ENCODE results near the gene TAS2R19. TPM values are rescaled to one million over a fixed set of nuclear protein-coding genes. Genes with fewer than 3 reads are reported as not detected.

Gene TAS2R19
- total and polyA plus RNA-seq, 2 experiments from 2014 or later: 3.5 TPM; not detected in 1

GRCh38 chr12:10989107-10989506 is 33.3 kb downstream of the TAS2R19 start:
- no peak for TF ChIP-seq CTCF (IDR thresholded peaks at IDR 0.05; ENCODE audit: low read depth, low read length)
- no peaks in the 10 kb centered on the region for H3K9me3 ChIP-seq (ENCODE audit: low read depth)
- H3K36me3 ChIP-seq: no peaks in the 10 kb centered on the region
- no peak overlapping the region for H3K4me3 ChIP-seq
- H3K27me3 ChIP-seq: no peaks in the 10 kb centered on the region
- DNase-seq (ENCODE audit: low read depth in 1 of 2, low spot score in 1 of 2): no peak
- no peaks in the 10 kb centered on the region for H3K4me1 ChIP-seq (ENCODE audit: low read depth)
- no peak overlapping the region for H3K27ac ChIP-seq

- Histone ChIP-seq H3K27me3 (no peaks in the 10 kb centered on the region), H3K27ac (no peak within 1 kb of the TSS), H3K9me3 (ENCODE audit: low read depth) (no peaks in the 10 kb centered on the region), H3K4me1 (ENCODE audit: low read depth) (no peaks in the 10 kb centered on the region), H3K4me3 (no peak within 1 kb of the TSS), H3K36me3 (no peaks in the 10 kb centered on the region)
- DNase-seq (ENCODE audit: low read depth in 1 of 2, low spot score in 1 of 2): no peak
- TF ChIP-seq CTCF (IDR thresholded peaks at IDR 0.05; ENCODE audit: low read depth, low read length): no peak
These were observed 35.6 kb downstream of the TAS2R19 start, which contains the start of gene TAS2R50 for GRCh38 chr12:10986812-10987211. TAS2R50 (minus strand) TSS chr12:10986912; CDS start chr12:10986860, 52 bp downstream.

- Histone ChIP-seq H3K4me1 (ENCODE audit: low read depth) (no peaks in the 10 kb centered on the region), H3K27ac (no peak overlapping the region), H3K27me3 (no peaks in the 10 kb centered on the region), H3K9me3 (ENCODE audit: low read depth) (no peaks in the 10 kb centered on the region), H3K36me3 (no peaks in the 10 kb centered on the region), H3K4me3 (no peak overlapping the region)
- TF ChIP-seq CTCF (IDR thresholded peaks at IDR 0.05; ENCODE audit: low read depth, low read length): no peak
- no peak for DNase-seq (ENCODE audit: low read depth in 1 of 2, low spot score in 1 of 2)
These were observed 40.2 kb downstream of the TAS2R19 start for GRCh38 chr12:10982244-10982643.

- no peak for TF ChIP-seq CTCF (IDR thresholded peaks at IDR 0.05; ENCODE audit: low read depth, low read length)
- H3K27ac ChIP-seq: no peak overlapping the region
- no peak overlapping the region for H3K4me3 ChIP-seq
- no peaks in the 10 kb centered on the region for H3K36me3 ChIP-seq
- no peaks in the 10 kb centered on the region for H3K27me3 ChIP-seq
- no peak for DNase-seq (ENCODE audit: low read depth in 1 of 2, low spot score in 1 of 2)
- H3K4me1 ChIP-seq (ENCODE audit: low read depth): no peaks in the 10 kb centered on the region
- no peaks in the 10 kb centered on the region for H3K9me3 ChIP-seq (ENCODE audit: low read depth)
These were observed 47.5 kb downstream of the TAS2R19 start for GRCh38 chr12:10974965-10975364.

Other genes with a start within 250 kb of the TAS2R19 start
- gene TAS2R7, start 220.0 kb downstream of the TAS2R19 start, total RNA-seq: not detected in 2 replicates
- not detected in 2 replicates for gene TAS2R7, start 220.0 kb downstream of the TAS2R19 start, polyA plus RNA-seq
- 0.45 TPM in 1 of 2 replicates, not detected in the other for gene TAS2R8, start 215.3 kb downstream of the TAS2R19 start, total RNA-seq
- not detected in 2 replicates for gene TAS2R8, start 215.3 kb downstream of the TAS2R19 start, polyA plus RNA-seq
- gene TAS2R9, start 212.5 kb downstream of the TAS2R19 start, total RNA-seq: 0.21 and 1.8 TPM in 2 replicates
- gene TAS2R9, start 212.5 kb downstream of the TAS2R19 start, polyA plus RNA-seq: not detected in 2 replicates
- gene TAS2R10, start 196.3 kb downstream of the TAS2R19 start, total RNA-seq: 1.2 and 1.9 TPM in 2 replicates
- 0.72 and 1.1 TPM in 2 replicates for gene TAS2R10, start 196.3 kb downstream of the TAS2R19 start, polyA plus RNA-seq
- 0.67 and 8.8 TPM in 2 replicates for gene PRR4, start 173.1 kb downstream of the TAS2R19 start, total RNA-seq
- gene PRR4, start 173.1 kb downstream of the TAS2R19 start, polyA plus RNA-seq: 5.3 and 7.1 TPM in 2 replicates
- 30.2 and 35.0 TPM in 2 replicates for gene PRH1, start 138.4 kb downstream of the TAS2R19 start, total RNA-seq
- 35.3 and 38.6 TPM in 2 replicates for gene PRH1, start 138.4 kb downstream of the TAS2R19 start, polyA plus RNA-seq
- 0.11 and 0.69 TPM in 2 replicates for gene TAS2R13, start 113.1 kb downstream of the TAS2R19 start, total RNA-seq
- not detected in 2 replicates for gene TAS2R13, start 113.1 kb downstream of the TAS2R19 start, polyA plus RNA-seq
- not detected in 2 replicates for gene PRH2, start 93.4 kb downstream of the TAS2R19 start, total RNA-seq
- 0.43 and 2.1 TPM in 2 replicates for gene PRH2, start 93.4 kb downstream of the TAS2R19 start, polyA plus RNA-seq
- gene TAS2R14, start 83.4 kb downstream of the TAS2R19 start, total RNA-seq: 1.2 and 3.2 TPM in 2 replicates
- 1.0 and 3.0 TPM in 2 replicates for gene TAS2R14, start 83.4 kb downstream of the TAS2R19 start, polyA plus RNA-seq
- gene TAS2R50, start 35.7 kb downstream of the TAS2R19 start, total RNA-seq: 1.1 and 1.9 TPM in 2 replicates
- gene TAS2R50, start 35.7 kb downstream of the TAS2R19 start, polyA plus RNA-seq: 0.23 TPM in 1 of 2 replicates, not detected in the other
- gene TAS2R20, start 24.3 kb downstream of the TAS2R19 start, total RNA-seq: 0.49 and 3.6 TPM in 2 replicates
- gene TAS2R20, start 24.3 kb downstream of the TAS2R19 start, polyA plus RNA-seq: 0.25 and 0.61 TPM in 2 replicates
- gene TAS2R31, start 8.8 kb upstream of the TAS2R19 start, total RNA-seq: 1.3 and 3.0 TPM in 2 replicates
- gene TAS2R31, start 8.8 kb upstream of the TAS2R19 start, polyA plus RNA-seq: 0.29 and 0.62 TPM in 2 replicates
- 0.42 and 0.63 TPM in 2 replicates for gene TAS2R46, start 39.7 kb upstream of the TAS2R19 start, total RNA-seq
- 0.24 and 0.51 TPM in 2 replicates for gene TAS2R46, start 39.7 kb upstream of the TAS2R19 start, polyA plus RNA-seq
- gene TAS2R43, start 69.7 kb upstream of the TAS2R19 start, total RNA-seq: 0.53 and 2.7 TPM in 2 replicates
- gene TAS2R43, start 69.7 kb upstream of the TAS2R19 start, polyA plus RNA-seq: 1.0 and 1.6 TPM in 2 replicates
- gene TAS2R30, start 112.0 kb upstream of the TAS2R19 start, total RNA-seq: 1.3 and 4.1 TPM in 2 replicates
- 0.17 TPM in 1 of 2 replicates, not detected in the other for gene TAS2R30, start 112.0 kb upstream of the TAS2R19 start, polyA plus RNA-seq
- gene SMIM10L1, start 148.6 kb upstream of the TAS2R19 start, total RNA-seq: 15.2 and 24.2 TPM in 2 replicates
- 17.0 and 26.3 TPM in 2 replicates for gene SMIM10L1, start 148.6 kb upstream of the TAS2R19 start, polyA plus RNA-seq
- not detected in 2 replicates for gene TAS2R42, start 164.3 kb upstream of the TAS2R19 start, total RNA-seq
- not detected in 2 replicates for gene TAS2R42, start 164.3 kb upstream of the TAS2R19 start, polyA plus RNA-seq
- not detected in 2 replicates for gene PRB3, start 247.1 kb upstream of the TAS2R19 start, total RNA-seq
- gene PRB3, start 247.1 kb upstream of the TAS2R19 start, polyA plus RNA-seq: 0.60 and 0.82 TPM in 2 replicates

All from cardiac muscle cell (in vitro differentiated cells and primary cell).